H1 (cell line): ENCODE data around the gene ABHD8. TPM values are rescaled to one million over a fixed set of nuclear protein-coding genes. Genes with fewer than 3 reads are reported as not detected.

Source experiments
- CTCF ChIA-PET: fragments of 300-600 bp; sonication (Branson Sonifier 250); formaldehyde crosslinking; loops from one replicate; lab custom pipeline; 2021; ENCODE audit not compliant: partially characterized antibody; lab: Charles Lee
- POLR2A ChIA-PET: fragments of 300-600 bp; sonication (Branson Sonifier 250); formaldehyde crosslinking; loops from one replicate; lab custom pipeline; 2021; ENCODE audit warnings: inconsistent platforms; ENCODE audit not compliant: partially characterized antibody; lab: Charles Lee
- DNase-seq, 2 experiments: peaks; one replicate each; pipeline versions ENCODE4 v3.0.0 to v3.0.0-alpha.2; 2010 to 2022; ENCODE audit warnings: low spot score in 2 of 2, low read depth in 1 of 2, mixed read lengths in 1 of 2
- FAIRE-seq: peaks from 2 replicates; lab custom pipeline; 2011; peaks lifted over from hg19 to GRCh38; lab: Jason Lieb, UNC
- H2AFZ ChIP-seq: 2 replicates; pipeline ENCODE4 v1.8.1; 2012; ENCODE audit warnings: low read length, inconsistent platforms
- H2AK5ac ChIP-seq: 2 replicates; pipeline ENCODE4 v1.6.1; 2013; ENCODE audit warnings: low read depth, low read length
- H2BK120ac ChIP-seq: replicated peaks from 2 replicates; pipeline ENCODE3; 2013; ENCODE audit warnings: low read depth, low read length, inconsistent platforms
- H2BK12ac ChIP-seq: 2 replicates; pipeline ENCODE4 v1.6.1; 2013; ENCODE audit warnings: low read depth, low read length
- H2BK15ac ChIP-seq: 2 replicates; pipeline ENCODE4 v1.6.1; 2013; ENCODE audit warnings: low read length
- H2BK20ac ChIP-seq: 2 replicates; pipeline ENCODE4 v1.6.1; 2013; ENCODE audit warnings: low read length
- H2BK5ac ChIP-seq: 2 replicates; pipeline ENCODE4 v1.6.1; 2013; ENCODE audit warnings: low read depth, low read length
- H3K14ac ChIP-seq: 2 replicates; pipeline ENCODE4 v1.6.1; 2013; ENCODE audit warnings: inconsistent platforms; ENCODE audit not compliant: insufficient read length
- H3K18ac ChIP-seq: 2 replicates; pipeline ENCODE4 v1.6.1; 2013; ENCODE audit warnings: low read length; ENCODE audit errors: extremely low read depth
- H3K23ac ChIP-seq: 2 replicates; pipeline ENCODE4 v1.6.1; 2013; ENCODE audit warnings: inconsistent platforms; ENCODE audit not compliant: insufficient read length
- H3K23me2 ChIP-seq: 2 replicates; pipeline ENCODE4 v1.6.1; 2013; ENCODE audit warnings: low read depth, low read length
- H3K27ac ChIP-seq: 2 replicates; pipeline ENCODE4 v1.6.1; 2011; ENCODE audit warnings: low read depth, low read length, inconsistent platforms
- H3K27me3 ChIP-seq, 4 experiments: replicated peaks in 1 of 4; 1 replicate in 1 of 4; 2 replicates in 3 of 4; pipeline versions ENCODE4 v1.6.1 to v1.8.1; 2011 to 2013; ENCODE audit warnings: low read length in 3 of 4, mild to moderate bottlenecking in 3 of 4, inconsistent platforms in 2 of 4, mixed read lengths in 2 of 4, moderate library complexity in 1 of 4; ENCODE audit not compliant: control insufficient read depth in 3 of 4, insufficient read depth in 3 of 4; ENCODE audit errors: extremely low read depth in 1 of 4
- H3K36me3 ChIP-seq, 4 experiments: 2 replicates each; pipeline versions ENCODE4 v1.6.1 to v1.8.1; 2011 to 2013; ENCODE audit warnings: mild to moderate bottlenecking in 4 of 4, low read length in 3 of 4, moderate library complexity in 2 of 4, control low read depth in 1 of 4, inconsistent platforms in 1 of 4; ENCODE audit not compliant: insufficient read depth in 4 of 4, control insufficient read depth in 2 of 4
- H3K4ac ChIP-seq: replicated peaks from 2 replicates; pipeline ENCODE3; 2013; ENCODE audit warnings: low read length, low read depth, mixed read lengths, inconsistent platforms; ENCODE audit not compliant: insufficient read length
- H3K4me1 ChIP-seq, 4 experiments: replicated peaks in 1 of 4; 1 replicate in 1 of 4; 2 replicates in 3 of 4; pipeline versions ENCODE4 v1.6.1 to v1.8.1; 2011 to 2013; ENCODE audit warnings: low read length in 3 of 4, inconsistent platforms in 2 of 4, mixed read lengths in 1 of 4; ENCODE audit not compliant: insufficient read depth in 4 of 4, control insufficient read depth in 3 of 4
- H3K4me2 ChIP-seq, 2 experiments: 2 replicates each; pipeline versions ENCODE4 v1.6.1 to v1.8.1; 2011 to 2013; ENCODE audit warnings: low read depth in 2 of 2, low read length in 2 of 2, control low read depth in 1 of 2, inconsistent platforms in 1 of 2, mild to moderate bottlenecking in 1 of 2; ENCODE audit not compliant: insufficient read depth in 1 of 2
- H3K4me3 ChIP-seq, 4 experiments: fragments of 200-600, 300-600 bp in 1 of 4; sonication (generic), shearing (Covaris generic), sonication (Bioruptor Twin) in 1 of 4; 2 replicates each; pipeline versions ENCODE4 v1.5.1 to v1.8.1; 2011 to 2016; ENCODE audit warnings: low read length in 4 of 4, low read depth in 3 of 4, control low read depth in 2 of 4, inconsistent platforms in 2 of 4, mild to moderate bottlenecking in 2 of 4, mixed read lengths in 1 of 4, moderate library complexity in 1 of 4; ENCODE audit not compliant: insufficient read depth in 2 of 4; ENCODE audit errors: extremely low read depth in 1 of 4
- H3K56ac ChIP-seq: replicated peaks from 2 replicates; pipeline ENCODE3; 2013; ENCODE audit warnings: low read depth, mild to moderate bottlenecking, mixed read lengths, low read length, inconsistent platforms; ENCODE audit not compliant: insufficient read length
- H3K79me1 ChIP-seq: 2 replicates; pipeline ENCODE4 v1.6.1; 2013; ENCODE audit warnings: low read depth, low read length, control low read depth
- H3K79me2 ChIP-seq, 2 experiments: 2 replicates each; pipeline versions ENCODE4 v1.6.1 to v1.8.1; 2012 to 2013; ENCODE audit warnings: low read length in 2 of 2, mild to moderate bottlenecking in 2 of 2, inconsistent platforms in 1 of 2; ENCODE audit not compliant: insufficient read depth in 2 of 2, control insufficient read depth in 1 of 2
- H3K9ac ChIP-seq, 4 experiments: replicated peaks in 1 of 4; 1 replicate in 1 of 4; 2 replicates in 3 of 4; pipeline versions ENCODE4 v1.6.1 to v1.8.1; 2011 to 2013; ENCODE audit warnings: low read depth in 3 of 4, low read length in 3 of 4, control low read depth in 2 of 4, mild to moderate bottlenecking in 2 of 4, moderate library complexity in 2 of 4, inconsistent platforms in 1 of 4; ENCODE audit errors: extremely low read depth in 1 of 4
- H3K9me3 ChIP-seq, 2 experiments: 2 replicates each; pipeline versions ENCODE4 v1.6.1 to v1.8.1; 2012 to 2013; ENCODE audit warnings: mild to moderate bottlenecking in 2 of 2, moderate library complexity in 2 of 2, control low read depth in 1 of 2, inconsistent platforms in 1 of 2, low read depth in 1 of 2, low read length in 1 of 2, mixed read lengths in 1 of 2; ENCODE audit not compliant: insufficient read depth in 2 of 2
- H4K20me1 ChIP-seq, 2 experiments: replicated peaks in 1 of 2; 2 replicates each; pipeline versions ENCODE3 to v1.8.1; 2011 to 2013; ENCODE audit warnings: inconsistent platforms in 2 of 2, low read length in 2 of 2, mild to moderate bottlenecking in 1 of 2; ENCODE audit not compliant: insufficient read depth in 2 of 2, control insufficient read depth in 1 of 2
- H4K5ac ChIP-seq: 2 replicates; pipeline ENCODE4 v1.6.1; 2013; ENCODE audit warnings: low read length, low read depth, mixed read lengths, inconsistent platforms; ENCODE audit not compliant: insufficient read length
- H4K8ac ChIP-seq: 2 replicates; pipeline ENCODE4 v1.8.0; 2013; ENCODE audit warnings: mild to moderate bottlenecking, moderate library complexity, low read length, inconsistent platforms; ENCODE audit not compliant: insufficient read depth; ENCODE audit errors: extremely low read depth
- H4K91ac ChIP-seq: replicated peaks from 2 replicates; pipeline ENCODE3; 2013; ENCODE audit warnings: low read length, mixed read lengths, inconsistent platforms; ENCODE audit not compliant: insufficient read length
- CEBPB ChIP-seq: IDR thresholded peaks from 2 replicates; pipeline ENCODE4 v1.6.1; 2012; ENCODE audit warnings: low read depth, low read length
- KDM4A ChIP-seq: IDR thresholded peaks from one replicate; pipeline ENCODE4 v1.7.1; 2012; ENCODE audit warnings: low read depth, mild to moderate bottlenecking, moderate library complexity, low read length, inconsistent platforms; ENCODE audit not compliant: severe bottlenecking
- RAD21 ChIP-seq, 2 experiments: IDR thresholded peaks in 1 of 2; conservative IDR thresholded peaks in 1 of 2; 2 replicates each; pipeline ENCODE4 v1.6.1; 2011; ENCODE audit warnings: low read depth in 2 of 2, low read length in 2 of 2, improper control_type of control experiment in 1 of 2, inconsistent platforms in 1 of 2, mild to moderate bottlenecking in 1 of 2, moderate library complexity in 1 of 2
- WGBS, 2 experiments: shearing (Covaris generic) in 1 of 2; methylation state at CpG; one replicate each; pipeline versions ENCODE4 v1.1.6 to v1.1.7; 2013 to 2015; ENCODE audit warnings: low lambda C conversion rate in 2 of 2, mixed read lengths in 2 of 2, inconsistent platforms in 1 of 2, low coverage in 1 of 2, missing lambda C conversion rate in 1 of 2; ENCODE audit not compliant: insufficient replicate concordance in 2 of 2, insufficient coverage in 1 of 2, insufficient read length in 1 of 2; ENCODE audit errors: extremely low coverage in 1 of 2, missing lambda C conversion rate in 1 of 2; 5-methylcytosine and 5-hydroxymethylcytosine counted together
- polyA plus RNA-seq, 7 experiments: library from polyadenylated mRNA; depleted of rRNA in 3 of 7; stranded (reverse) in 5 of 7; unstranded in 2 of 7; fragments of >200 nt in 5 of 7; fragments of 200-250 nt in 2 of 7; gene quantifications; 1 replicate in 5 of 7; 2 replicates in 1 of 7; 4 replicates in 1 of 7; pipeline versions ENCODE4 v1.2.1 to v1.2.3, GENCODE V29; 2011 to 2013; ENCODE audit warnings: missing spikeins in 2 of 7, mixed read lengths in 2 of 7
- total RNA-seq: library from RNA; stranded (reverse); fragmentation: NEBNext Ultra II Directional; extraction: Animal tissue kit (Norgen Biotek cat#: 25700); gene quantifications from 2 replicates; pipeline ENCODE4 v1.2.1, GENCODE V29; 2021
- TF ChIP-seq, protein P1 (sequence below), 3 experiments: IDR thresholded peaks; 1 replicate in 2 of 3; 2 replicates in 1 of 3; pipeline versions ENCODE4 v1.5.1 to v1.6.1; 2011; ENCODE audit warnings: low read length in 3 of 3, mild to moderate bottlenecking in 3 of 3, inconsistent platforms in 2 of 3, low read depth in 1 of 3, moderate library complexity in 1 of 3; ENCODE audit not compliant: insufficient read depth in 1 of 3; ENCODE audit errors: control extremely low read depth in 1 of 3

Gene ABHD8
- total and polyA plus RNA-seq, 2 of the 8 experiments (the other 6 are each of a cell fraction or from before 2014, with no cell fraction given) = 11.3 to 18.7 TPM

DNA sequence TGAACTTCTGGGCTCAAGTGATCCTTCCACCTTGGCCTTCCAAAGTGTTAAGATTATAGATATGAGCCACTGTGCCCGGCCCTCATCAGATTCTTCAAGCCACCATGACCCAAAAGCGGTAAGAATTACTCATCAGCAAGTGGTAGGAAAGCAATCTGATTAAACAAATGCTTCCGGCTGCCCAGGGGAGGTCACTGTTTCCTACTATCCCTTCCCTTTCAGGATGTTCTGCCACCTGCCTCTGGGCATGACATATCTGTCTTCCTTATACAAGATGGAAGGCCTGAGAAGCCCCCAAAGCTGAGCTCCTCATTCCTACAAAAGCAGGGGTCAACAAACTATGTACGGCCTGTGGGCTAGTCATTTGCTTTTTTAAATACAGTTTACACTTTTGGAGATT is 7.0 kb downstream of the ABHD8 start:
- Histone ChIP-seq H2BK12ac (no peak overlapping the region), H3K9ac (no peak overlapping the region), H3K56ac (no peak overlapping the region), H2AK5ac (no peak overlapping the region), H4K91ac (no peak overlapping the region), H3K23me2 (peaks cover 5% of the 10 kb centered on the region; the same call in 1 of the 2 replicates), H3K27ac (no peak overlapping the region), H3K79me2 (peaks cover 0 to 6% of the 10 kb centered on the region in 2 experiments; a peak in 1 of 4 replicates), H3K18ac (no peak overlapping the region), H2AFZ (no peak overlapping the region), H3K79me1 (peaks cover 7% of the 10 kb centered on the region), H3K4me2 (no peak overlapping the region), H4K8ac (no peak overlapping the region), H3K27me3 (no peaks in the 10 kb centered on the region), H2BK5ac (no peak overlapping the region), H3K4me1 (peaks cover 0 to 5% (median 4%) of the 10 kb centered on the region in 4 experiments; a peak in 5 of 7 replicates), H2BK15ac (no peak overlapping the region), H3K14ac (no peak overlapping the region), H4K20me1 (peaks cover 0 to 11% of the 10 kb centered on the region in 2 experiments), H3K4me3 (no peak overlapping the region), H2BK20ac (no peak overlapping the region), H4K5ac (no peak overlapping the region), H3K36me3 (peaks cover 0 to 17% (median 8%) of the 10 kb centered on the region in 4 experiments; a peak in 5 of 8 replicates), H3K23ac (no peak overlapping the region), H3K9me3 (peaks cover 0 to 3% of the 10 kb centered on the region in 2 experiments; a peak in 1 of 4 replicates), H2BK120ac (no peak overlapping the region), H3K4ac (no peak overlapping the region)
- DNase-seq = no peak
- ChIA-PET CTCF (interaction anchor here (2.0 kb wide), 1 partner anchor 10 kb away, joined by 12 read pairs; the partner anchor contains the start of gene MRPL34), POLR2A (interaction anchor here (0.6 to 2.3 kb wide), 4 partner anchors 16 to 69 kb away, joined by 4 to 5 read pairs (median 4); no protein-coding TSS in a partner anchor)
- TF ChIP-seq KDM4A (no peak), RAD21 (IDR thresholded peaks at IDR 0.05 in 1 of 2, conservative IDR thresholded peaks at IDR 0.05 in 1 of 2; ENCODE audit: low read depth in 2 of 2, low read length in 2 of 2) (peak; percentile 8 to 17; a peak in 1 of 4 replicates), CEBPB (no peak)
- TF ChIP-seq, protein P1, sequence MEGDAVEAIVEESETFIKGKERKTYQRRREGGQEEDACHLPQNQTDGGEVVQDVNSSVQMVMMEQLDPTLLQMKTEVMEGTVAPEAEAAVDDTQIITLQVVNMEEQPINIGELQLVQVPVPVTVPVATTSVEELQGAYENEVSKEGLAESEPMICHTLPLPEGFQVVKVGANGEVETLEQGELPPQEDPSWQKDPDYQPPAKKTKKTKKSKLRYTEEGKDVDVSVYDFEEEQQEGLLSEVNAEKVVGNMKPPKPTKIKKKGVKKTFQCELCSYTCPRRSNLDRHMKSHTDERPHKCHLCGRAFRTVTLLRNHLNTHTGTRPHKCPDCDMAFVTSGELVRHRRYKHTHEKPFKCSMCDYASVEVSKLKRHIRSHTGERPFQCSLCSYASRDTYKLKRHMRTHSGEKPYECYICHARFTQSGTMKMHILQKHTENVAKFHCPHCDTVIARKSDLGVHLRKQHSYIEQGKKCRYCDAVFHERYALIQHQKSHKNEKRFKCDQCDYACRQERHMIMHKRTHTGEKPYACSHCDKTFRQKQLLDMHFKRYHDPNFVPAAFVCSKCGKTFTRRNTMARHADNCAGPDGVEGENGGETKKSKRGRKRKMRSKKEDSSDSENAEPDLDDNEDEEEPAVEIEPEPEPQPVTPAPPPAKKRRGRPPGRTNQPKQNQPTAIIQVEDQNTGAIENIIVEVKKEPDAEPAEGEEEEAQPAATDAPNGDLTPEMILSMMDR (IDR thresholded peaks at IDR 0.05; ENCODE audit: control extremely low read depth in 1 of 3, insufficient read depth in 1 of 3, low read depth in 1 of 3, low read length in 3 of 3) = peak in 1 of 3 experiments; percentile 22; a peak in 1 of 4 replicates
- no peak for FAIRE-seq
- WGBS, 2 experiments = 92% methylated on average over 4 of the region's 4 CpGs; no CpG with 5 or more reads in 1 of the 2 experiments
